Fibroblast of lung (primary cell): ENCODE data around the gene LYVE1. TPM values are rescaled to one million over a fixed set of nuclear protein-coding genes. Genes with fewer than 3 reads are reported as not detected.

Source experiments
- DNase-seq, 2 donors: peaks; one replicate each; pipeline versions ENCODE4 v3.0.0 to v3.0.0-alpha.2; 2010; ENCODE audit warnings: low read depth in 2 of 2
- H2AFZ ChIP-seq: 2 replicates; pipeline ENCODE4 v1.5.1; 2012; ENCODE audit warnings: low read length, control low read depth, inconsistent platforms
- H3K27ac ChIP-seq: 2 replicates; pipeline ENCODE4 v1.5.1; 2011; ENCODE audit warnings: low read length, control low read depth; ENCODE audit not compliant: insufficient read depth
- H3K27me3 ChIP-seq: 2 replicates; pipeline ENCODE4 v1.5.1; 2011; ENCODE audit warnings: mild to moderate bottlenecking, low read length; ENCODE audit not compliant: control insufficient read depth, insufficient read depth
- H3K36me3 ChIP-seq: 2 replicates; pipeline ENCODE4 v1.5.1; 2011; ENCODE audit warnings: low read length; ENCODE audit not compliant: control insufficient read depth, insufficient read depth
- H3K4me1 ChIP-seq: 2 replicates; pipeline ENCODE4 v1.5.1; 2011; ENCODE audit warnings: low read length; ENCODE audit not compliant: control insufficient read depth, insufficient read depth; ENCODE audit errors: extremely low read depth
- H3K4me2 ChIP-seq: 2 replicates; pipeline ENCODE4 v1.5.1; 2011; ENCODE audit warnings: low read length, control low read depth; ENCODE audit not compliant: insufficient read depth; ENCODE audit errors: extremely low read depth
- H3K4me3 ChIP-seq, 4 experiments: fragments of 200-600 bp in 1 of 4; sonication (generic) in 1 of 4; replicated peaks in 1 of 4; 2 replicates each; pipeline ENCODE4 v1.5.1; 2011 to 2016; ENCODE audit warnings: low read length in 4 of 4, low read depth in 3 of 4, mild to moderate bottlenecking in 3 of 4, control low read depth in 2 of 4, inconsistent platforms in 1 of 4, mixed read lengths in 1 of 4; ENCODE audit not compliant: insufficient read depth in 1 of 4; ENCODE audit errors: control extremely low read depth in 1 of 4
- H3K79me2 ChIP-seq: 2 replicates; pipeline ENCODE4 v1.5.1; 2012; ENCODE audit warnings: mild to moderate bottlenecking, low read length, inconsistent platforms; ENCODE audit not compliant: control insufficient read depth, insufficient read depth
- H3K9ac ChIP-seq: 2 replicates; pipeline ENCODE4 v1.5.1; 2011; ENCODE audit warnings: mild to moderate bottlenecking, low read length, control low read depth; ENCODE audit not compliant: insufficient read depth
- H3K9me3 ChIP-seq: 2 replicates; pipeline ENCODE4 v1.5.1; 2012; ENCODE audit warnings: low read depth, low read length; ENCODE audit not compliant: control insufficient read depth, insufficient read depth
- H4K20me1 ChIP-seq: 2 replicates; pipeline ENCODE4 v1.5.1; 2011; ENCODE audit warnings: low read length; ENCODE audit not compliant: control insufficient read depth, insufficient read depth; ENCODE audit errors: extremely low read depth
- EZH2 ChIP-seq: IDR thresholded peaks from 2 replicates; pipeline ENCODE4 v1.5.1; 2012; ENCODE audit warnings: low read length, control low read depth, mild to moderate bottlenecking; ENCODE audit errors: missing control alignments
- polyA plus RNA-seq, 2 donors: library from polyadenylated mRNA; depleted of rRNA in 1 of 2; stranded (reverse) in 1 of 2; unstranded in 1 of 2; fragments of >200 nt; gene quantifications; 2 replicates each; pipeline ENCODE4 v1.2.1, GENCODE V29; 2011 to 2012; ENCODE audit warnings: missing spikeins in 1 of 2
- total RNA-seq: library from RNA; depleted of rRNA; stranded (reverse); fragments of >200 nt; gene quantifications from 2 replicates; pipeline ENCODE4 v1.2.1, GENCODE V29; 2014
- TF ChIP-seq, protein P1 (sequence below), 2 donors: IDR thresholded peaks in 1 of 2; conservative IDR thresholded peaks in 1 of 2; 1 replicate in 1 of 2; 2 replicates in 1 of 2; pipeline ENCODE4 v1.5.1; 2011 to 2012; ENCODE audit warnings: low read length in 2 of 2, control low read depth in 1 of 2, inconsistent platforms in 1 of 2, low read depth in 1 of 2, mild to moderate bottlenecking in 1 of 2

LYVE1 gene
- total and polyA plus RNA-seq, 2 donors (not counting 1 experiment from before 2014, with no cell fraction given) = 0.08 to 0.17 TPM

DNA sequence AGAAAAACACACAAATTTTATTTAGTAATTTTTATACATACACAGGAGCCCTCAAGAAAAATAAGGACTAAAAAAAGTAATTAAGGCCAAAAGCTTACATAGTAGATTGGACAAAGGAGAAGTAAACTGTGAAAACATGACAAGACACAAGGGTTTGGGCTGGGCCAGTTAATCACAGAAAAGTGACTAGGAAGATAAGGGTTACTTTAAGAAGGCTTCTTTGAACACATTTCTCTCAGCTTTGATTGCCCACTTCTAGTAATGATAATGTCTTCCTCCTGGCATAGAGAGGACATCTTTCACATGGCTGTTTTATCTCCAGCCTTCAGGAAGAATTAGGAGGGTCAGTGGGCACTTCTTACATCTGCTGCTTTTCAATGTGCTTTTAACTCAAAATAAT is 30.9 kb downstream of the LYVE1 start:
- Histone ChIP-seq H3K4me1 (no peaks in the 10 kb centered on the region), H4K20me1 (no peaks in the 10 kb centered on the region), H3K4me2 (no peak overlapping the region), H3K27me3 (no peaks in the 10 kb centered on the region), H2AFZ (no peak overlapping the region), H3K9me3 (no peaks in the 10 kb centered on the region), H3K36me3 (peaks cover 2% of the 10 kb centered on the region), H3K27ac (no peak overlapping the region), H3K4me3 (no peak overlapping the region), H3K9ac (no peak overlapping the region), H3K79me2 (peaks cover 9% of the 10 kb centered on the region)
- no peak for TF ChIP-seq EZH2
- TF ChIP-seq, protein P1, sequence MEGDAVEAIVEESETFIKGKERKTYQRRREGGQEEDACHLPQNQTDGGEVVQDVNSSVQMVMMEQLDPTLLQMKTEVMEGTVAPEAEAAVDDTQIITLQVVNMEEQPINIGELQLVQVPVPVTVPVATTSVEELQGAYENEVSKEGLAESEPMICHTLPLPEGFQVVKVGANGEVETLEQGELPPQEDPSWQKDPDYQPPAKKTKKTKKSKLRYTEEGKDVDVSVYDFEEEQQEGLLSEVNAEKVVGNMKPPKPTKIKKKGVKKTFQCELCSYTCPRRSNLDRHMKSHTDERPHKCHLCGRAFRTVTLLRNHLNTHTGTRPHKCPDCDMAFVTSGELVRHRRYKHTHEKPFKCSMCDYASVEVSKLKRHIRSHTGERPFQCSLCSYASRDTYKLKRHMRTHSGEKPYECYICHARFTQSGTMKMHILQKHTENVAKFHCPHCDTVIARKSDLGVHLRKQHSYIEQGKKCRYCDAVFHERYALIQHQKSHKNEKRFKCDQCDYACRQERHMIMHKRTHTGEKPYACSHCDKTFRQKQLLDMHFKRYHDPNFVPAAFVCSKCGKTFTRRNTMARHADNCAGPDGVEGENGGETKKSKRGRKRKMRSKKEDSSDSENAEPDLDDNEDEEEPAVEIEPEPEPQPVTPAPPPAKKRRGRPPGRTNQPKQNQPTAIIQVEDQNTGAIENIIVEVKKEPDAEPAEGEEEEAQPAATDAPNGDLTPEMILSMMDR (conservative IDR thresholded peaks at IDR 0.05 in 1 of 2, IDR thresholded peaks at IDR 0.05 in 1 of 2; ENCODE audit: low read depth in 1 of 2, low read length in 2 of 2) = no peak
- no peak for DNase-seq

DNA sequence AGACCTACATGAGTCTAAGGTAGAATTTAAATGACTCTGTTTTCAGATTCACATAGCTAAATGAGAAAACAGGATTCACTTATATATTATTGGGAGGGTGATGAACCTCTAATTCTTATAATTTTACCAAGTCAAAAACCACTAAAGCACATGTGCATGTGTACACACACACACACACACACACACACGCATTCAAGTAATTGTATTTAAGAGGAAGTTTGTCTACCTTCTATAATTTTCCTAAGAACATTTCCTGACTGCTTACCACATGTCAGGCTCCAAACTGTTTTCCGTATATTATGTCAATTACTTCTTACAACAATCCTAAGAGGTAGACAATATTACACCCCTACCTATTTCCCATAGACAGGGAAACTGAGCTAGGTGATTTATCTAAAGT is 34.1 kb downstream of the LYVE1 start:
- no peak overlapping the region for H3K27ac ChIP-seq
- no peak overlapping the region for H3K4me3 ChIP-seq
- H3K4me1 ChIP-seq = peaks cover 2% of the 10 kb centered on the region
- no peak overlapping the region for H3K4me2 ChIP-seq
- no peaks in the 10 kb centered on the region for H4K20me1 ChIP-seq
- H3K79me2 ChIP-seq = peaks cover 3% of the 10 kb centered on the region
- no peak for DNase-seq
- no peaks in the 10 kb centered on the region for H3K9me3 ChIP-seq
- peaks cover 2% of the 10 kb centered on the region for H3K36me3 ChIP-seq
- no peak overlapping the region for H3K9ac ChIP-seq
- no peaks in the 10 kb centered on the region for H3K27me3 ChIP-seq
- no peak overlapping the region for H2AFZ ChIP-seq
- TF ChIP-seq, protein P1 (conservative IDR thresholded peaks at IDR 0.05 in 1 of 2, IDR thresholded peaks at IDR 0.05 in 1 of 2; ENCODE audit: low read depth in 1 of 2, low read length in 2 of 2) = no peak

DNA sequence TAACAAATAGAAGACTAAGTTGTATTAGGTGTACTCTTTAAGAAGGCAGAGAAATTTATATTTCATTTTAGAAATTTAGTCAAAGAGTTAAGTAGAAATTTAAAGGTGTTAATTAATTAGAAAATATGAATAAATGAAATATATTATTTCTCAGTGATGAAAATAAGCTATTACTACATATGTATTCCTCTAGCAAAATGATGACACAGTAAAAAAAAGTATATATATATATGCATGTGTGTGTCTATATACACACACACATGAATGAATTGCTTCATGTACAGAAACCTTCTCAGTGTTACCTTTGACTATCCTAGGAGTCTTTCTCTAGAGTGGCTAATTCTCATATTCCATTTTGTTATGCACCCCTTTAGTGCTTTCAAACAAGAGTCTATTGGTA is 35.1 kb downstream of the LYVE1 start:
- H2AFZ ChIP-seq = no peak overlapping the region
- DNase-seq = no peak
- no peaks in the 10 kb centered on the region for H3K27me3 ChIP-seq
- no peak overlapping the region for H3K4me2 ChIP-seq
- no peak overlapping the region for H3K4me3 ChIP-seq
- H3K27ac ChIP-seq = no peak overlapping the region
- H3K9me3 ChIP-seq = no peaks in the 10 kb centered on the region
- TF ChIP-seq, protein P1 (conservative IDR thresholded peaks at IDR 0.05 in 1 of 2, IDR thresholded peaks at IDR 0.05 in 1 of 2; ENCODE audit: low read depth in 1 of 2, low read length in 2 of 2) = no peak
- no peak for TF ChIP-seq EZH2
- peaks cover 1% of the 10 kb centered on the region for H3K79me2 ChIP-seq
- H3K9ac ChIP-seq = no peak overlapping the region
- H3K36me3 ChIP-seq = peaks cover 2% of the 10 kb centered on the region
- H4K20me1 ChIP-seq = no peaks in the 10 kb centered on the region
- peaks cover 10% of the 10 kb centered on the region for H3K4me1 ChIP-seq
